ENCODE data around the gene ZNF827.

Gene ZNF827

GRCh38 chr4:145886871-145887240 lies 51.8 kb downstream of the ZNF827 start:
- TF ChIP-seq CTCF (IDR thresholded peaks at IDR 0.05) = no peak

- TF ChIP-seq CTCF (IDR thresholded peaks at IDR 0.05) = no peak
These were observed 53.0 kb downstream of the ZNF827 start for GRCh38 chr4:145885666-145886065.

- no peak for TF ChIP-seq CTCF (IDR thresholded peaks at IDR 0.05)
These were observed 53.8 kb downstream of the ZNF827 start for GRCh38 chr4:145884775-145885174.

- no peak for TF ChIP-seq CTCF (IDR thresholded peaks at IDR 0.05)
These were observed 55.4 kb downstream of the ZNF827 start for GRCh38 chr4:145883101-145883694.

GRCh38 chr4:145882604-145883003 lies 56.0 kb downstream of the ZNF827 start:
- no peak for TF ChIP-seq CTCF (IDR thresholded peaks at IDR 0.05)

- no peak for TF ChIP-seq CTCF (IDR thresholded peaks at IDR 0.05)
These were observed 56.6 kb downstream of the ZNF827 start for GRCh38 chr4:145881989-145882388.

GRCh38 chr4:145881576-145881975 lies 57.0 kb downstream of the ZNF827 start:
- no peak for TF ChIP-seq CTCF (IDR thresholded peaks at IDR 0.05)

GRCh38 chr4:145880355-145880960 lies 58.2 kb downstream of the ZNF827 start:
- TF ChIP-seq CTCF (IDR thresholded peaks at IDR 0.05) = no peak
